ENCODE data around the gene NAA20. TPM values are rescaled to one million over a fixed set of nuclear protein-coding genes. Genes with fewer than 3 reads are reported as not detected.

Gene NAA20
- total RNA-seq, 3 donors from 2014 or later (not counting 1 experiment from before 2014, with no cell fraction given), result 20.8 to 25.1 (median 23.8) TPM

DNA sequence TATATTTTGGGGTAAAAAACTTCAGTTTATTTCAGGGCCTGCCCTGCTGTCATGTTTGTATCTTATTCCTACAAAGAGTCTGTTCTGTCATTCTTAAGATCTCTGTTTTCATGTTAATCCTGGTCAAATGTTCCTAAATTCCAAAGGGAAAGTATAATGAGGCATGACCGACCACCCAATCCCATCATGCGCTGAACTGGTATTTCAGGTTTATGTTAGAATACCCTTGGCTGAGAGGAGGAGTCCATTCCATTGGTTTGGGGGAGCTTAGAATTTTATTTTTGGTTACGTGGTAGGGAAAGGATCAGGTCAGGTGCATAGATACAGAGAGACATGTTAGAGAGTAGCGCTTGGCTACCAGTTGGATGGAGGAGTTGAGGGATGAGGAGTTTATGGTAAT is 60.9 kb downstream of the NAA20 start:
- Mint-ChIP-seq H3K27me3 (ENCODE audit: low read depth in 2 of 2) (peaks cover 11 to 19% of the 10 kb centered on the region in 2 donors), H3K27ac (no peak overlapping the region), H3K36me3 (no peaks in the 10 kb centered on the region), H3K4me1 (no peaks in the 10 kb centered on the region), H3K4me3 (no peak overlapping the region), H3K9me3 (no peaks in the 10 kb centered on the region)
- no peaks in the 10 kb centered on the region for H3K9me3 ChIP-seq (ENCODE audit: control insufficient read depth, insufficient read depth, low read length)
- no peaks in the 10 kb centered on the region for H3K36me3 ChIP-seq (ENCODE audit: control insufficient read depth, insufficient read depth, low read length)
- 97% methylated on average over 4 of the region's 4 CpGs for WGBS (ENCODE audit: insufficient coverage)
- DNase-seq, result no peak
- H3K27ac ChIP-seq (ENCODE audit: low read length), result no peak overlapping the region
- no peaks in the 10 kb centered on the region for H3K4me1 ChIP-seq (ENCODE audit: control insufficient read depth, insufficient read depth, low read length)
- intact Hi-C loops (cut with micrococcal nuclease), result no loop called here
- H3K27me3 ChIP-seq (ENCODE audit: control insufficient read depth, insufficient read depth, low read length), result peaks cover 2% of the 10 kb centered on the region
- TF ChIP-seq, protein P1, sequence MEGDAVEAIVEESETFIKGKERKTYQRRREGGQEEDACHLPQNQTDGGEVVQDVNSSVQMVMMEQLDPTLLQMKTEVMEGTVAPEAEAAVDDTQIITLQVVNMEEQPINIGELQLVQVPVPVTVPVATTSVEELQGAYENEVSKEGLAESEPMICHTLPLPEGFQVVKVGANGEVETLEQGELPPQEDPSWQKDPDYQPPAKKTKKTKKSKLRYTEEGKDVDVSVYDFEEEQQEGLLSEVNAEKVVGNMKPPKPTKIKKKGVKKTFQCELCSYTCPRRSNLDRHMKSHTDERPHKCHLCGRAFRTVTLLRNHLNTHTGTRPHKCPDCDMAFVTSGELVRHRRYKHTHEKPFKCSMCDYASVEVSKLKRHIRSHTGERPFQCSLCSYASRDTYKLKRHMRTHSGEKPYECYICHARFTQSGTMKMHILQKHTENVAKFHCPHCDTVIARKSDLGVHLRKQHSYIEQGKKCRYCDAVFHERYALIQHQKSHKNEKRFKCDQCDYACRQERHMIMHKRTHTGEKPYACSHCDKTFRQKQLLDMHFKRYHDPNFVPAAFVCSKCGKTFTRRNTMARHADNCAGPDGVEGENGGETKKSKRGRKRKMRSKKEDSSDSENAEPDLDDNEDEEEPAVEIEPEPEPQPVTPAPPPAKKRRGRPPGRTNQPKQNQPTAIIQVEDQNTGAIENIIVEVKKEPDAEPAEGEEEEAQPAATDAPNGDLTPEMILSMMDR (IDR thresholded peaks at IDR 0.05), result no peak
- H3K4me3 ChIP-seq (ENCODE audit: low read length), result no peak overlapping the region
- ATAC-seq, result no peak

GRCh38 chr20:20079102-20079784 is 62.1 kb downstream of the NAA20 start:
- Histone ChIP-seq H3K36me3 (ENCODE audit: control insufficient read depth, insufficient read depth, low read length) (no peaks in the 10 kb centered on the region), H3K4me1 (ENCODE audit: control insufficient read depth, insufficient read depth, low read length) (peaks cover 2% of the 10 kb centered on the region), H3K27me3 (ENCODE audit: control insufficient read depth, insufficient read depth, low read length) (peaks cover 2% of the 10 kb centered on the region), H3K27ac (ENCODE audit: low read length) (no peak overlapping the region), H3K9me3 (ENCODE audit: control insufficient read depth, insufficient read depth, low read length) (no peaks in the 10 kb centered on the region), H3K4me3 (ENCODE audit: low read length) (no peak overlapping the region)
- Mint-ChIP-seq H3K36me3 (no peaks in the 10 kb centered on the region), H3K27ac (no peak overlapping the region), H3K9me3 (no peaks in the 10 kb centered on the region), H3K4me1 (peaks cover 6% of the 10 kb centered on the region in 2 donors), H3K4me3 (no peak overlapping the region), H3K27me3 (ENCODE audit: low read depth in 2 of 2) (peaks cover 6 to 19% of the 10 kb centered on the region in 2 donors)
- ATAC-seq (no peak), DNase-seq (no peak)
- intact Hi-C loops (cut with micrococcal nuclease), result no loop called here
- TF ChIP-seq, protein P1 (IDR thresholded peaks at IDR 0.05), result no peak
- 84% methylated on average over 4 of the region's 5 CpGs for WGBS (ENCODE audit: insufficient coverage)

Other genes with a start within 250 kb of the NAA20 start
- 10 to 100 TPM; 30.8 to 34.5 (median 31.6) TPM for gene CRNKL1, start 35.1 kb downstream of the NAA20 start, total RNA-seq
- gene CFAP61, start 35.2 kb downstream of the NAA20 start, total RNA-seq, result 1 to 10 TPM; 1.0 to 2.1 (median 1.3) TPM

All from natural killer cell (primary cell).